ENCODE measurements around the gene MYO7A. TPM values are rescaled to one million over a fixed set of nuclear protein-coding genes. Genes with fewer than 3 reads are reported as not detected.

MYO7A gene
- total RNA-seq, 4 donors from 2014 or later: 3.8 to 8.7 (median 5.7) TPM

GRCh38 chr11:77182542-77183430, 54.7 kb downstream of the MYO7A start:
- Histone ChIP-seq H3K27ac (no peak overlapping the region), H3K4me3 (replicated peaks in 1 of 3) (no peak overlapping the region), H3K9me3 (no peaks in the 10 kb centered on the region), H3K27me3 (no peaks in the 10 kb centered on the region), H3K4me1 (no peaks in the 10 kb centered on the region), H3K36me3 (no peaks in the 10 kb centered on the region)
- DNase-seq: no peak
- no peak for TF ChIP-seq POLR2A (IDR thresholded peaks at IDR 0.05)
- no peak for TF ChIP-seq CTCF (IDR thresholded peaks at IDR 0.05)
- intact Hi-C loops (cut with DNase I): no loop called here
- 76 to 82% methylated on average over 20 to 21 of the region's 21 CpGs for WGBS, 2 donors

- H3K27ac ChIP-seq: no peak overlapping the region
- DNase-seq: peak; percentile 9 to 10
- intact Hi-C loops (cut with DNase I): no loop called here
- no peaks in the 10 kb centered on the region for H3K27me3 ChIP-seq
- H3K4me1 ChIP-seq: no peaks in the 10 kb centered on the region
- no peak for TF ChIP-seq POLR2A (IDR thresholded peaks at IDR 0.05)
- no peak for TF ChIP-seq CTCF (IDR thresholded peaks at IDR 0.05)
- H3K36me3 ChIP-seq: no peaks in the 10 kb centered on the region
- WGBS, 2 donors: 58 to 71% methylated on average over 4 of the region's 4 CpGs
- H3K4me3 ChIP-seq (replicated peaks in 1 of 3): no peak overlapping the region
- H3K9me3 ChIP-seq: no peaks in the 10 kb centered on the region
These were observed 55.5 kb downstream of the MYO7A start for GRCh38 chr11:77183431-77183984.

- H3K27ac ChIP-seq: no peak overlapping the region
- H3K36me3 ChIP-seq: no peaks in the 10 kb centered on the region
- H3K27me3 ChIP-seq: no peaks in the 10 kb centered on the region
- H3K9me3 ChIP-seq: no peaks in the 10 kb centered on the region
- DNase-seq: no peak
- WGBS, 2 donors: 90 to 95% methylated on average over 9 to 12 of the region's 15 CpGs
- H3K4me1 ChIP-seq: no peaks in the 10 kb centered on the region
- no peak overlapping the region for H3K4me3 ChIP-seq (replicated peaks in 1 of 3)
- TF ChIP-seq CTCF (IDR thresholded peaks at IDR 0.05) (no peak), POLR2A (IDR thresholded peaks at IDR 0.05) (no peak)
- intact Hi-C loops (cut with DNase I): no loop called here
These were observed 56.3 kb downstream of the MYO7A start for GRCh38 chr11:77184136-77184860.

GRCh38 chr11:77186302-77186701, 58.3 kb downstream of the MYO7A start:
- Histone ChIP-seq H3K27me3 (no peaks in the 10 kb centered on the region), H3K27ac (no peak overlapping the region), H3K4me3 (replicated peaks in 1 of 3) (no peak overlapping the region), H3K36me3 (no peaks in the 10 kb centered on the region), H3K9me3 (no peaks in the 10 kb centered on the region), H3K4me1 (no peaks in the 10 kb centered on the region)
- TF ChIP-seq POLR2A (IDR thresholded peaks at IDR 0.05): no peak
- no peak for TF ChIP-seq CTCF (IDR thresholded peaks at IDR 0.05)
- 92 to 100% methylated on average over 1 of the region's 1 CpG for WGBS, 2 donors
- intact Hi-C loops (cut with DNase I): loop anchor here (5.0 kb wide), 1 partner anchor 59 kb away; the partner anchor contains the start of gene MYO7A
- no peak for DNase-seq

Data from thyroid gland (tissue), 4 donors.